Endothelial cell of umbilical vein (primary cell): ENCODE results near the gene NT5C1B. TPM values are rescaled to one million over a fixed set of nuclear protein-coding genes. Genes with fewer than 3 reads are reported as not detected.
A peak's percentile ranks its signal among the peaks of the same experiment; 100 is the strongest.

Experiments
- BruUV-seq: library from RNA; stranded (reverse); fragments of 400-500 nt; replicated peaks from 2 replicates; lab custom pipeline; 2021; lab: Mats Ljungman, UMichigan
- CTCF ChIA-PET: fragments of 300-600, 350-600 bp; sonication (Branson Sonifier 250); formaldehyde crosslinking; loops from one replicate; lab custom pipeline; 2021; ENCODE audit warnings: antibody characterized with exemption, inconsistent platforms; lab: Charles Lee
- POLR2A ChIA-PET: fragments of 300-600, 350-600 bp; sonication (Branson Sonifier 250); formaldehyde crosslinking; loops from one replicate; lab custom pipeline; 2021; ENCODE audit warnings: antibody characterized with exemption, inconsistent platforms; lab: Charles Lee
- DNase-seq: peaks from one replicate; pipeline ENCODE4 v3.0.0-alpha.2; 2011; ENCODE audit warnings: low read depth, low spot score
- FAIRE-seq: peaks from 2 replicates; lab custom pipeline; 2011; peaks lifted over from hg19 to GRCh38; lab: Jason Lieb, UNC
- H2AFZ ChIP-seq: 2 replicates; pipeline ENCODE4 v1.6.0; 2012; ENCODE audit warnings: low read depth, low read length, control low read depth, inconsistent platforms
- H3K27ac ChIP-seq: 2 replicates; pipeline ENCODE4 v1.5.1; 2011; ENCODE audit warnings: low read depth, mild to moderate bottlenecking, control low read depth, low read length, moderate library complexity; ENCODE audit not compliant: insufficient read depth
- H3K27me3 ChIP-seq, 2 experiments: 2 replicates each; pipeline versions ENCODE4 v1.6.0 to v1.6.1; 2011; ENCODE audit warnings: low read length in 2 of 2, mixed read lengths in 1 of 2; ENCODE audit not compliant: control insufficient read depth in 2 of 2, insufficient read depth in 2 of 2
- H3K36me3 ChIP-seq, 2 experiments: 2 replicates in 1 of 2; 3 replicates in 1 of 2; pipeline ENCODE4 v1.5.1; 2011; ENCODE audit warnings: low read length in 2 of 2, mild to moderate bottlenecking in 1 of 2, moderate library complexity in 1 of 2; ENCODE audit not compliant: control insufficient read depth in 2 of 2, insufficient read depth in 2 of 2; ENCODE audit errors: extremely low read depth in 1 of 2
- H3K4me1 ChIP-seq: 3 replicates; pipeline ENCODE4 v1.5.1; 2011; ENCODE audit warnings: mild to moderate bottlenecking, low read length; ENCODE audit not compliant: control insufficient read depth, insufficient read depth; ENCODE audit errors: extremely low read depth
- H3K4me2 ChIP-seq: 2 replicates; pipeline ENCODE4 v1.6.1; 2011; ENCODE audit warnings: low read length, control low read depth, mixed read lengths; ENCODE audit not compliant: insufficient read depth
- H3K4me3 ChIP-seq, 3 experiments: fragments of 200-600 bp in 1 of 3; sonication (generic), shearing (Covaris generic) in 1 of 3; replicated peaks in 1 of 3; 2 replicates each; pipeline ENCODE4 v1.5.1; 2011 to 2016; ENCODE audit warnings: control low read depth in 3 of 3, low read length in 3 of 3, mild to moderate bottlenecking in 2 of 3, inconsistent platforms in 1 of 3, low read depth in 1 of 3, moderate library complexity in 1 of 3; ENCODE audit not compliant: insufficient read depth in 1 of 3
- H3K79me2 ChIP-seq: 2 replicates; pipeline ENCODE4 v1.6.0; 2012; ENCODE audit warnings: low read length, inconsistent platforms; ENCODE audit not compliant: control insufficient read depth, insufficient read depth
- H3K9ac ChIP-seq: replicated peaks from 2 replicates; pipeline ENCODE3; 2011; ENCODE audit warnings: low read length, control low read depth; ENCODE audit not compliant: insufficient read depth; ENCODE audit errors: extremely low read depth
- H3K9me1 ChIP-seq: replicated peaks from 3 replicates; pipeline ENCODE4 v1.6.0; 2011; ENCODE audit warnings: mild to moderate bottlenecking, low read length; ENCODE audit not compliant: control insufficient read depth, insufficient read depth; ENCODE audit errors: extremely low read depth
- H3K9me3 ChIP-seq: replicated peaks from 2 replicates; pipeline ENCODE4 v1.5.1; 2012; ENCODE audit warnings: low read length, inconsistent platforms; ENCODE audit not compliant: control insufficient read depth, insufficient read depth
- H4K20me1 ChIP-seq: replicated peaks from 2 replicates; pipeline ENCODE3; 2011; ENCODE audit warnings: mild to moderate bottlenecking, low read length; ENCODE audit not compliant: control insufficient read depth, insufficient read depth; ENCODE audit errors: extremely low read depth
- FOS ChIP-seq: IDR thresholded peaks from 2 replicates; pipeline ENCODE4 v1.6.1; 2011; ENCODE audit warnings: mild to moderate bottlenecking, low read length, moderate library complexity, borderline replicate concordance; ENCODE audit not compliant: insufficient read depth
- GATA2 ChIP-seq: IDR thresholded peaks from 2 replicates; pipeline ENCODE4 v1.7.0; 2011; ENCODE audit warnings: low read depth, mild to moderate bottlenecking, moderate library complexity, mixed read lengths, low read length; ENCODE audit not compliant: insufficient read length, insufficient read depth
- MYC ChIP-seq: IDR thresholded peaks from one replicate; pipeline ENCODE4 v1.6.1; 2011; ENCODE audit warnings: mild to moderate bottlenecking, low read depth, low read length
- POLR2AphosphoS5 ChIP-seq: IDR thresholded peaks from 2 replicates; pipeline ENCODE4 v1.6.1; 2012; ENCODE audit warnings: low read depth, mild to moderate bottlenecking, control low read depth, low read length, moderate library complexity; ENCODE audit not compliant: insufficient read depth
- dilution Hi-C: fragments of 300-500 bp; cut with MboI; formaldehyde crosslinking; loops from one replicate; pipeline ENCODE4 v1.15.0; 2019; ENCODE audit warnings: low sequenced_read_pairs; ENCODE audit not compliant: extremely low pct_ligation_motif_present
- intact Hi-C: fragments of 100-400 bp; cut with micrococcal nuclease; formaldehyde crosslinking; loops from one replicate; pipeline ENCODE4 v1.10.0; 2022
- polyA plus RNA-seq, 4 experiments: library from polyadenylated mRNA; depleted of rRNA in 3 of 4; stranded (reverse) in 3 of 4; unstranded in 1 of 4; fragments of >200 nt; gene quantifications; 2 replicates each; pipeline versions ENCODE4 v1.2.1 to v1.2.3, GENCODE V29; 2011 to 2012; ENCODE audit warnings: missing spikeins in 1 of 4
- total RNA-seq: library from RNA; stranded (reverse); gene quantifications from 2 replicates; pipeline ENCODE4 v1.2.3, GENCODE V29; 2021
- TF ChIP-seq, protein P1 (sequence below): IDR thresholded peaks from 2 replicates; pipeline ENCODE4 v1.6.1; 2011; ENCODE audit not compliant: insufficient read depth, insufficient read length
- TF ChIP-seq, protein P2 (sequence below), 2 donors: IDR thresholded peaks; 1 replicate in 1 of 2; 2 replicates in 1 of 2; pipeline ENCODE4 v1.5.1; 2011; ENCODE audit warnings: low read length in 2 of 2, mild to moderate bottlenecking in 2 of 2, moderate library complexity in 2 of 2, control low read depth in 1 of 2, inconsistent platforms in 1 of 2, low read depth in 1 of 2; ENCODE audit not compliant: insufficient read depth in 1 of 2; ENCODE audit errors: extremely low read depth in 1 of 2

Gene NT5C1B
- total and polyA plus RNA-seq, 2 donors (not counting 3 experiments of a cell fraction or from before 2014, with no cell fraction given) = not detected

DNA sequence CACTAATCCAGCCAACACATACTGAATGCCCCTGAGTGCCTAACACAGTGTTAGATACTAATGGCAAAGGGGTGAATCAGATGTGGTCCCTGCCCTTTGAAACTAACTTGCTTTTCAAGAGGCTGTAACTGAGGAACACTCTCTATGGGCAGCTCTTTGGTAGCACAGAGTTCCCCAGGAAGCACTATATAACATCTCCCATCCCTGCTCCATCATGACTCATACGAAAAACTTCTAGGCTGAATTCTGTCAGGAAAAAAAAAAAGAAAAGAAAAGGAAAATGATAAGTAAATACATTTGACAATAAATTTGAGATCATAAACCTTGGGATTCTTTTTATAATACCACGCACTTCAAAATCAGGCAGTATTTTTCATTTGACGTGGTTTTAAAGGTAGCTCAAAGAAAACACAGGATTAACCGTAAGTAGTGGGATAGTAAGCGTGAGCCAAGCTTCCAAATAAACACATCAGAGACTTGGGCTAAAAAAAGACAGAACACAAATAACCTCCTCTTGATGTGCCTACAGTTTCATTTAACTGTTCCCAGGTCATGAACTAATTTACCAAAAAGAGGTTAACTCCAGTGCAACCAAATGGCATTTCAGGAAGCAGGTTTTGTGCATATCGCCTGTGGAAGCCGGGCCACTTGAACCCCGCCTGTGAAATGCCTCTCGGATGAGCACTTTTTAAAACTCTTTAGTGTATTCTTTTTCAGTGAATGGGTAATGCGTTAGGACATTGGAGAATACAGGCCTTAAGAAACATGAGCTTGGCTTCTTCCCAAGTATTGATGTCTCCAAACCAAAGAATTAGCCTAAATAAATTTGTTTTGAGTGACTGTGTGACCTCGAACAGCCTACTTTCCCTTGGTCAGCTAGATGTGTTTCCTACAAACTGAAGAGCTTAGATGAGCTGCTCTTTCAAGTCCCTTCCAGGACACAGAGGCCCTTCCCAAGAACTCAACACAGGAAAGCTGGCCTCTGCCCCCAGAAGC lies 71.0 kb downstream of the NT5C1B start:
- intact Hi-C loops (no loop called here), dilution Hi-C loops (no loop called here)
- H3K27ac ChIP-seq = no peak overlapping the region
- H3K4me2 ChIP-seq = no peak overlapping the region
- H3K4me1 ChIP-seq = no peaks in the 10 kb centered on the region
- no peaks in the 10 kb centered on the region for H4K20me1 ChIP-seq
- H3K79me2 ChIP-seq = no peaks in the 10 kb centered on the region
- no peak overlapping the region for H3K4me3 ChIP-seq
- no peaks in the 10 kb centered on the region for H3K9me3 ChIP-seq
- no peaks in the 10 kb centered on the region for H3K36me3 ChIP-seq
- no peak for FAIRE-seq
- H3K9me1 ChIP-seq = no peaks in the 10 kb centered on the region
- no peak overlapping the region for H2AFZ ChIP-seq
- ChIA-PET CTCF (interaction anchor here (0.7 to 2.4 kb wide), 10 partner anchors 9 to 1344 kb away, joined by 3 to 7 read pairs (median 3); no protein-coding TSS in a partner anchor), POLR2A (interaction anchor here (0.7 kb wide), 2 partner anchors 212 to 937 kb away, joined by 3 read pairs; no protein-coding TSS in a partner anchor)
- H3K27me3 ChIP-seq = no peaks in the 10 kb centered on the region
- DNase-seq = no peak
- peak; percentile 51 for TF ChIP-seq FOS
- no peak for TF ChIP-seq GATA2
- TF ChIP-seq, protein P1, sequence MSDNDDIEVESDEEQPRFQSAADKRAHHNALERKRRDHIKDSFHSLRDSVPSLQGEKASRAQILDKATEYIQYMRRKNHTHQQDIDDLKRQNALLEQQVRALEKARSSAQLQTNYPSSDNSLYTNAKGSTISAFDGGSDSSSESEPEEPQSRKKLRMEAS = no peak
- no peak for TF ChIP-seq POLR2AphosphoS5
- TF ChIP-seq, protein P2, sequence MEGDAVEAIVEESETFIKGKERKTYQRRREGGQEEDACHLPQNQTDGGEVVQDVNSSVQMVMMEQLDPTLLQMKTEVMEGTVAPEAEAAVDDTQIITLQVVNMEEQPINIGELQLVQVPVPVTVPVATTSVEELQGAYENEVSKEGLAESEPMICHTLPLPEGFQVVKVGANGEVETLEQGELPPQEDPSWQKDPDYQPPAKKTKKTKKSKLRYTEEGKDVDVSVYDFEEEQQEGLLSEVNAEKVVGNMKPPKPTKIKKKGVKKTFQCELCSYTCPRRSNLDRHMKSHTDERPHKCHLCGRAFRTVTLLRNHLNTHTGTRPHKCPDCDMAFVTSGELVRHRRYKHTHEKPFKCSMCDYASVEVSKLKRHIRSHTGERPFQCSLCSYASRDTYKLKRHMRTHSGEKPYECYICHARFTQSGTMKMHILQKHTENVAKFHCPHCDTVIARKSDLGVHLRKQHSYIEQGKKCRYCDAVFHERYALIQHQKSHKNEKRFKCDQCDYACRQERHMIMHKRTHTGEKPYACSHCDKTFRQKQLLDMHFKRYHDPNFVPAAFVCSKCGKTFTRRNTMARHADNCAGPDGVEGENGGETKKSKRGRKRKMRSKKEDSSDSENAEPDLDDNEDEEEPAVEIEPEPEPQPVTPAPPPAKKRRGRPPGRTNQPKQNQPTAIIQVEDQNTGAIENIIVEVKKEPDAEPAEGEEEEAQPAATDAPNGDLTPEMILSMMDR (IDR thresholded peaks at IDR 0.05; ENCODE audit: extremely low read depth in 1 of 2, insufficient read depth in 1 of 2, low read depth in 1 of 2, low read length in 2 of 2) = no peak
- no peak for TF ChIP-seq MYC
- H3K9ac ChIP-seq = no peak overlapping the region
- BruUV-seq = no TSS peak
